DMS 273 treated with DMSO at 0.1 percent for 48 hours (cell line): ENCODE measurements around the gene YY1.
"Not testable (repeated sequence)": the region's sequence is repeated elsewhere in the genome, so short reads cannot be mapped to it uniquely, and the experiment has no call there.

ENCODE experiments used
- DNase-seq: peaks from one replicate; lab custom pipeline; 2025; lab: John Stamatoyannopoulos, UW

YY1 gene

DNA sequence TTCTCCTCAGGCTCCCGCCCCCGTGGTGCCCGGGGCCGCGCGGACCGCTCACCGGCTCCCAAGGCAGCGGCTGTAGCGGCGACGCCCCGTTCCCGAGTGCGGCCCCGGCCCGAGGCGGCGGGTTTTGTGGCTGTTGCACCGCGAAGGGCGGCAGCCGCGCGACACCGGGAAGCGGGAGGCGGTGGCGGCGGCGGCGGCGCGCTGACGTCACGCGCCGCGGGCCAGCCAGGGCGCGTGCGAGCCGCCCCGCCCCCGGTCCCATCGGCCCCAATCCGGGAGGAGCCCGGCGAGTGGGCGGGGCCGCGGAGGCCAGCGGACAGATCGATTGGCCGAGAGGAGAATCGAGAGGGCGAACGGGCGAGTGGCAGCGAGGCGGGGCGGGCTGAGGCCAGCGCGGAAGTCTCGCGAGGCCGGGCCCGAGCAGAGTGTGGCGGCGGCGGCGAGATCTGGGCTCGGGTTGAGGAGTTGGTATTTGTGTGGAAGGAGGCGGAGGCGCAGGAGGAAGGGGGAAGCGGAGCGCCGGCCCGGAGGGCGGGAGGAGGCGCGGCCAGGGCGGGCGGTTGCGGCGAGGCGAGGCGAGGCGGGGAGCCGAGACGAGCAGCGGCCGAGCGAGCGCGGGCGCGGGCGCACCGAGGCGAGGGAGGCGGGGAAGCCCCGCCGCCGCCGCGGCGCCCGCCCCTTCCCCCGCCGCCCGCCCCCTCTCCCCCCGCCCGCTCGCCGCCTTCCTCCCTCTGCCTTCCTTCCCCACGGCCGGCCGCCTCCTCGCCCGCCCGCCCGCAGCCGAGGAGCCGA is at the start of gene YY1:
TSS of gene YY1 (plus strand) at position 726 of the 792 bp plus-strand sequence. CDS start 101 bp downstream, outside the sequence.
- peak; percentile 95 for DNase-seq

DNA sequence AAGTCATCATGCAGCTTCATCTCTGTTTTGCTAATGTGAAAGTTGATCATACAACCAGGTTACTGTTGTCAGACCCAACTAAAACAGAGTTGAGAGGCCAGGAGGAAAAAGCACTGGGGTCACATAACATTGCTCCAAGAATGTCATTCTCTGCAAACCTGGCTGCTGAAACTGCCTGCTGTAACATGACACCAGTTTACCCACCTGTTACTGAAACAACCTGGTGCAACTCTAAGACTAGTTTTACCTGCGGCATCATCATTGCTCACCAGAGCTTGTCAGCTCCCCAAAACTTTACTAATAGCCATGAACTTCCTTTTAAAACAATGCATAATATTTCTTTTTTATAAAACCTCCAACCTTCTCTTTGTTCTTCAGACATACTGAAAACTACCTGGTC is 48.8 kb upstream of the YY1 start:
- DNase-seq, result no peak

GRCh38 chr14:100191584-100192249 is 47.2 kb upstream of the YY1 start:
- DNase-seq, result no peak

- no peak for DNase-seq
Observed at GRCh38 chr14:100192250-100192671, 46.7 kb upstream of the YY1 start.

- peak; percentile 96 for DNase-seq
Observed at GRCh38 chr14:100192672-100193416, 46.1 kb upstream of the YY1 start.

- no peak for DNase-seq
Observed at GRCh38 chr14:100193417-100194357, 45.3 kb upstream of the YY1 start.

- no peak for DNase-seq
Observed at GRCh38 chr14:100199240-100199860, 39.6 kb upstream of the YY1 start.

- DNase-seq, result no peak
Observed at GRCh38 chr14:100200311-100200710, 38.6 kb upstream of the YY1 start.

DNA sequence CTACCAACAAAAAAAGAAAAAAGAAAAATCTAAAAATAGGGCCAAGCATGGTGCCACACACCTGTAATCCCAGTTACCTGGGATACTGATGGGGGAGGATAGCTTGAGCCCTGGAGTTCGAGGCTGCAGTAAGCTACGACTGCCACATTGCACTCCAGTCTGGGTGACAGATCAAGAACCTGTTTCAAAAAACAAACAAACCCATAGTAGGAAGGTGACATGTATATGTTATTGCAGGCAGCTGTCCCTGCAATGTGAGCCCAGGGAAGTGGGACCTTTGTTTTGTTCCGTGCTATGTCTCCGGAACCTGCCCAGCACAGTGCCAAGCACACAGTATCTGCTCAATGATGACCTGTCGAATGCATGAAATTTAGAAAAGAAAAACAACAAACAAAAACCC is 37.2 kb upstream of the YY1 start:
- no peak for DNase-seq

GRCh38 chr14:100202712-100203111 is 36.2 kb upstream of the YY1 start:
- DNase-seq, result no peak

DNA sequence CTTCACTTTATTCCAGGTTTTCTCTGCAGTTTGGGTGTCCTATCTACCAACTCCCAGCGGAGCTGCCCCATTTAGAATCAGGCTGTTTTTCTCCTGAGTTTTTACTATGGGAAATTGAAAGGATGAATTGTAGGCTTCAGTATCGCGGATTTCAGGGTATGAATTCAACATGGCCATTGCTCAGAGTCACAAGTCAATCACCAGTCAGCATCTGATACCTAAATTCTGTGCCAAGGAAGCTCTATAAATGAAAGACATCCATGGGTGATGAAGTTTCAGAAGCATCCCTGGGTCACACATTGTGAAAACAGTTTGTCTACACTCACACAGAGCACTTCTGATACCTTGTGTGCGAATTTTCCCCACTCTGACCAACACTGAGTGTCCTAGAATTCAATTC is 35.8 kb upstream of the YY1 start:
- no peak for DNase-seq

DNA sequence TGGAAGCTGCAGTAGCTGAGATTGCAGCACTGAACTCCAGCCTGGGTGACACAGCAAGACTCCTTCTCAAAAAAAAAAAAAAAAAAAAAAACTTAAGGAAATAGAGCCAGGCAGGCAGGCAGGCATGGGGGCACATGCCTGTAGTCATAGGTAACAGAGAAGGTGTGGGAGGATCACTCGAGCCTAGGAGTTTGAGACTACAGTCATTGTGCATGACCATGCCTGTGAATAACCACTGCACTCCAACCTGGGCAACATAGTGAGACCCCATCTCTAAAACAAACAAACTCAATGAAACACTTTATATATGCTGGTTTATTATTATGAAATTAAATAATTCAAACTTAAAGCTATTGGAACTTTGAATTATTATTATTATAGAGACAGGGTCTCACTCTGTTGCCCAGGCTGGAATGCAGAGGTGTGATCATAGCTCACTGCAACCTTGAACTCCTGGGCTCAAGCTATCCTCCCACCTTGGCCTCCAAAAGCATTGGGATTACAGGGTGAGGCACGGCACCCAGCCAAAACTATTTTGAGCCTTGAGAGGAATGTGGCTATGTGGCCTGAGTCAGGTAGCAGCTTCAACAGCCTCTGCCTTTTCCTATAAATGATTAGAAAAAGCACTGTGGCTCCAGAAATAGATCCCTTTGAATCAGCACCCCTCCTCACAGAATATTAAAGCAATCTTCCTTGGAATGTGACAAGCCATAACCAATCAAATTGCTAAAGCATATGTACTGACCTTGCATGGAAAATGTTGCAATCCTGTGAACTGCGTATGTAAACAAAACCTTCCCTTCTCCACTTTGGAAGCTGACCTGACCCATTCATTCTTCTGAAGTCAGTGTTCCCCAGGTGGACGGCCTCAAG is 34.7 kb upstream of the YY1 start:
- DNase-seq, result no peak

GRCh38 chr14:100204835-100205167 is 34.1 kb upstream of the YY1 start:
- not testable (repeated sequence) for DNase-seq

- DNase-seq, result not testable (repeated sequence)
Observed at GRCh38 chr14:100207588-100207987, 31.4 kb upstream of the YY1 start.

DNA sequence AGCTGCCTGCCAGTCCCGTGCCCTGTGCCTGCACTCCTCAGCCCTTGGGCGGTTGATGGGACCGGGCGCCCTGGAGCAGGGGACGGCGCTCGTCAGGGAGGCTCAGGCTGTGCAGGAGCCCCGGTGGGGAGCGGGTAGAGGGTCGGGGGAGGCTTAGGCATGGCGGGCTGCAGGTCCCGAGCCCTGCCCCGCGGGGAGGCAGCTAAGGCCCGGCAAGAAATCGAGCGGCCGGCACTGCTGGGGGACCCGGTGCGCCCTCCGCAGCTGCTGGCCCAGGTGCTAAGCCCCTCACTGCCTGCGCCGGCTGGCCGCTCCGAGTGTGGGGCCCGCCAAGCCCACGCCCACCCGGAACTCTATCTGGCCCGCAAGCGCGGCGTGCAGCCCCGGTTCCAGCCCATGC is 30.8 kb upstream of the YY1 start:
- not testable (repeated sequence) for DNase-seq

DNA sequence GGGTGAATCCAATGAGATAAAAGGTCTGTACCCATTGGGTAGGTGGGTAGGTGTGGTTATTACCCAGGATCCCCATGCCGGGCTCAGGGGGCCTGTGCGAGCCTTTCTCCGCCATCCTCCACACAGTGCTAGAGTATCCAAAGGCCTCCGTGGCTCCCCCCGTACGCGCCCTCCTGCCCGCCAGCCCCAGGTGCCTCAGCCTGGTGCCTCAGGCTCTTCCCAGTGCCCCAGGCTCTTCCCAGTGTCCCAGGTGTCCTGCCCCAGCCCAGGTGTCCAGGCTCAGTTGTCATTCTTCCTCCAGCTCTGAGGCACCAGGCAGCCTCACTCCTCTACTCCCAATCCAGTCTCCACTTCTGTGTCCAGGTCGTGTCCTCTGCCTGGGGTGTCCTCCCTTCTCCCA is 27.6 kb upstream of the YY1 start:
- no peak for DNase-seq

GRCh38 chr14:100211893-100212292 is 27.1 kb upstream of the YY1 start:
- no peak for DNase-seq

GRCh38 chr14:100212476-100213333 is 26.2 kb upstream of the YY1 start:
- no peak for DNase-seq

- no peak for DNase-seq
Observed at GRCh38 chr14:100213587-100213955, 25.4 kb upstream of the YY1 start.
